OCI-LY7 (cell line): ENCODE data around the gene CUBN.
A peak's percentile ranks its signal among the peaks of the same experiment; 100 is the strongest.

ENCODE experiments used
- CTCF ChIP-seq: fragments of 200-600 bp; sonication (generic); conservative IDR thresholded peaks from 2 replicates; pipeline ENCODE4 v1.5.1; 2014; ENCODE audit warnings: mild to moderate bottlenecking, antibody characterized with exemption, low read length, moderate library complexity, mixed read lengths
- EZH2phosphoT487 ChIP-seq: fragments of 200-600 bp; sonication (generic); IDR thresholded peaks from 2 replicates; pipeline ENCODE4 v1.6.1; 2018; ENCODE audit warnings: low read depth, borderline replicate concordance, mild to moderate bottlenecking, mixed run types, antibody characterized with exemption, low read length, moderate library complexity, mixed read lengths

- peak; percentile 41; the same call in 1 of the 2 replicates for TF ChIP-seq CTCF
- no peak for TF ChIP-seq EZH2phosphoT487
These were observed 276.4 kb downstream of the CUBN start for GRCh38 chr10:16853201-16853600.
